H1 (cell line): Measurements from ENCODE around the gene ERP44. TPM values are rescaled to one million over a fixed set of nuclear protein-coding genes. Genes with fewer than 3 reads are reported as not detected.

Experiments used
- FOSL1 ChIP-seq: IDR thresholded peaks from 2 replicates; pipeline ENCODE4 v1.6.1; 2011; ENCODE audit warnings: mild to moderate bottlenecking, low read depth, low read length, moderate library complexity; ENCODE audit not compliant: insufficient read depth
- RNF2 ChIP-seq: fragments of 200-900, 300-1000 bp; sonication (generic); IDR thresholded peaks from 2 replicates; pipeline ENCODE4 v1.7.1; 2016; ENCODE audit warnings: borderline replicate concordance, low read depth, mild to moderate bottlenecking, antibody characterized with exemption, low read length; ENCODE audit not compliant: poor library complexity, severe bottlenecking; ENCODE audit errors: missing control alignments
- polyA plus RNA-seq, 7 experiments: library from polyadenylated mRNA; depleted of rRNA in 3 of 7; stranded (reverse) in 5 of 7; unstranded in 2 of 7; fragments of >200 nt in 5 of 7; fragments of 200-250 nt in 2 of 7; gene quantifications; 1 replicate in 5 of 7; 2 replicates in 1 of 7; 4 replicates in 1 of 7; pipeline versions ENCODE4 v1.2.1 to v1.2.3, GENCODE V29; 2011 to 2013; ENCODE audit warnings: missing spikeins in 2 of 7, mixed read lengths in 2 of 7
- total RNA-seq: library from RNA; stranded (reverse); fragmentation: NEBNext Ultra II Directional; extraction: Animal tissue kit (Norgen Biotek cat#: 25700); gene quantifications from 2 replicates; pipeline ENCODE4 v1.2.1, GENCODE V29; 2021

Gene ERP44
- total and polyA plus RNA-seq, 2 of the 8 experiments (the other 6 are each of a cell fraction or from before 2014, with no cell fraction given): 5.7 to 15.6 TPM

- TF ChIP-seq RNF2 (no peak), FOSL1 (no peak)
Measured at GRCh38 chr9:100072805-100073204, 26.0 kb downstream of the ERP44 start (continued).
